HT-29 (cell line): ENCODE results near the gene PSKH1. TPM values are rescaled to one million over a fixed set of nuclear protein-coding genes. Genes with fewer than 3 reads are reported as not detected.

Experiments used
- DNase-seq: peaks from one replicate; pipeline ENCODE4 v3.0.0-alpha.2; 2015; ENCODE audit warnings: low spot score
- total RNA-seq: library from RNA; depleted of rRNA; stranded (reverse); fragments of >200 nt; shearing (Covaris generic); gene quantifications from 2 replicates; pipeline ENCODE4 v1.2.3, GENCODE V29; 2014

PSKH1 gene
- total RNA-seq, 1 experiment from 2014 or later = 15.1 TPM

GRCh38 chr16:67939507-67940445 lies 46.7 kb downstream of the PSKH1 start:
- DNase-seq = no peak

GRCh38 chr16:67940446-67941089 lies 47.5 kb downstream of the PSKH1 start:
- DNase-seq = no peak

GRCh38 chr16:67941469-67942199 lies 48.6 kb downstream of the PSKH1 start:
- DNase-seq = no peak

- peak; percentile 60 for DNase-seq
These were observed 49.1 kb downstream of the PSKH1 start for GRCh38 chr16:67942200-67942509.

GRCh38 chr16:67942510-67943255 lies 49.6 kb downstream of the PSKH1 start:
- DNase-seq = no peak

- DNase-seq = no peak
These were observed 50.2 kb downstream of the PSKH1 start for GRCh38 chr16:67943256-67943618.

GRCh38 chr16:67943619-67944504 lies 50.8 kb downstream of the PSKH1 start, which contains the start of gene LCAT:
LCAT (minus strand) TSS chr16:67944120; CDS start chr16:67944101, 19 bp downstream.
- DNase-seq = no peak

GRCh38 chr16:67944690-67945391 lies 51.8 kb downstream of the PSKH1 start:
- DNase-seq = no peak

GRCh38 chr16:67945392-67945933 lies 52.4 kb downstream of the PSKH1 start:
- DNase-seq = no peak

- no peak for DNase-seq
These were observed 53.1 kb downstream of the PSKH1 start for GRCh38 chr16:67946128-67946569.

- DNase-seq = no peak
These were observed 54.0 kb downstream of the PSKH1 start for GRCh38 chr16:67946966-67947558.

- DNase-seq = no peak
These were observed 55.0 kb downstream of the PSKH1 start for GRCh38 chr16:67948015-67948414.

- DNase-seq = no peak
These were observed 56.6 kb downstream of the PSKH1 start for GRCh38 chr16:67949645-67950044.

- no peak for DNase-seq
These were observed 57.3 kb downstream of the PSKH1 start for GRCh38 chr16:67950335-67950843.

- DNase-seq = no peak
These were observed 58.4 kb downstream of the PSKH1 start for GRCh38 chr16:67951485-67951884.

GRCh38 chr16:67953641-67954375 lies 60.8 kb downstream of the PSKH1 start:
- no peak for DNase-seq

GRCh38 chr16:67954421-67955196 lies 61.6 kb downstream of the PSKH1 start:
- no peak for DNase-seq
